Measurements from ENCODE around the gene PIK3C2G.
"Not testable (repeated sequence)": the region's sequence is repeated elsewhere in the genome, so short reads cannot be mapped to it uniquely, and the experiment has no call there.

Gene PIK3C2G

GRCh38 chr12:18651525-18651924 lies 390.2 kb downstream of the PIK3C2G start:
- no peak for DNase-seq

- no peak for DNase-seq
Observed at GRCh38 chr12:18652596-18652995, 391.3 kb downstream of the PIK3C2G start.

GRCh38 chr12:18653465-18653864 lies 392.1 kb downstream of the PIK3C2G start:
- no peak for DNase-seq

DNA sequence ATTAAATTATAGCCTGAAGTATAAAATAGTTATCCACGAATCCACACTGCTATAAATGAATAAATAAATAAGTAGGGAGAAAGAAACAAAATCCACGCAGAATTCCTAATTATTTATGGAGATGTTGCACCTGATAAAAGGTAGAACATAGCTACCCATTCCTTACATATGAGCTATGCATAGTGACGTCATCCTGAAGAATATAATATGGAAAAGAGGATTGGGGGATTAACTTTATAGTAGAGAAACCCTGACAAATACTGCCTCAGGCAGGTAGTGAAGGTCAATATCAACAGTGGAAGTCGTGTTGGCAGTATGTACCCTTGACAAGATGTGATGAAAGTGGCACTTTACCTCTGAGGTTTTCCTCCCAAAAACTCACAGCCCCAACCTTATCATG lies 394.0 kb downstream of the PIK3C2G start:
- DNase-seq: no peak

DNA sequence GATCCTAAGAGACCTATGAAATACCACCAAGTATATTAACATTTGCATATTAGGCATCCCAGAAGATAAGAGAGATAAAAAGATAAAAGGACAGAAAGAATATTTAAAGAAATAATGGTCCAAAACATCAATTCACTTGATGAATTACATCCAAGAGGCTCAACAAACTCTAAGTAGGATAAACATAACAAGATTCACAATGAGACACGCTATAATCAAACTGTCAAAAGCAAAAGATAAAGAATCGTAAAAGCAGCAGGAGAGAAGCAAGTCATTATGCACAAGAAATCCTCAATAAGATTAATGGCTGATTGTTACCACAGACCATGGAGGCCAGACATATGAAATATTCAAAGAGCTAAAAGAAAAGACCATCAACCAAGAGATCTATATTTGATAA lies 396.9 kb downstream of the PIK3C2G start:
- DNase-seq: no peak

GRCh38 chr12:18658829-18659228 lies 397.5 kb downstream of the PIK3C2G start:
- no peak for DNase-seq

GRCh38 chr12:18676141-18676540 lies 414.8 kb downstream of the PIK3C2G start:
- no peak for DNase-seq

DNA sequence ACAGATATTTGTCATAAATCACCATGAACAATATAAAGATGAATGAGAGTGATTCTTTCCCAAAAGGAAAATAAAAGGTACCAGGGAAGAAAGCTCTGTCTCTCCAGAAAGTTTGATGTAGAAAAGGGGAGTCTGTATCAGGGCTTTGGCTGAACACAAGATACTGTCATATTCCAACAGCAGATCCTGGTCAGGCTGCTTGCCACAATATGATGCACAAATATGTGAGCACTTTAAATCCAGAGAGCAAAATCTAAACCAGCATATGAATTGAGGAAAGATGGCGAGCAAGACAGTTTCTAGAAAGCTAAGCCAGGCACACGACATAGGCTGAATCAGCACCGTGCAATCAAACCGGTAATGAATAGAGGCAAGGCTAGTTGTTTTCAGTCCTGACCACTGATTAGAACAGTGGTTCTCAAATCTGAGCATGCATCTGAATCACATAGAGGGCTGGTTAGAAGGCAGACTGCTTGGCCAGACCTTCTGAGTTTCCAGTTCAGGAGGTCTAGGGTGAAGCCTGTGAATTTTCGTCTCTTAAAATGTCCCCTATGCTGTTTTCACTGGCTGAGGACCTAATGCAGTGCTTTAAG lies 415.8 kb downstream of the PIK3C2G start:
- DNase-seq: no peak

DNA sequence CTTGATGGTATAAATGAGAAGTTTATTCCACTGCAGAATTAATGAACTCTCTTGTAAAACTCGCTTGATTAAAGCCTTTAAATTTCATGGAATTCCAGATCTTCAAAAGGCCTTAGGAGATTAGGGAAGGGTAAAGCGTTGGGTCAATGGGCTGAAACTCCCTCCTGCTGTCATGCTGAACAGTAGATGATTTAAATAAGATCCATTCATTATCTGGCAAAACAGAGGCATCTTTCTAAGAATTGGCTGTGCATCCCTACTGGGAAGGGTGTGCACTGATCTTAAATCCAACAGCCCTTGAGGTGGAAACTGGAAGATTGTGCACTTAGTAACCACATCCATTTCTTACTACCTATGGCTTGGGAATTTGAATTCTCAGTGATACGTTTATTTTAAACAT lies 420.5 kb downstream of the PIK3C2G start:
- DNase-seq: no peak

DNA sequence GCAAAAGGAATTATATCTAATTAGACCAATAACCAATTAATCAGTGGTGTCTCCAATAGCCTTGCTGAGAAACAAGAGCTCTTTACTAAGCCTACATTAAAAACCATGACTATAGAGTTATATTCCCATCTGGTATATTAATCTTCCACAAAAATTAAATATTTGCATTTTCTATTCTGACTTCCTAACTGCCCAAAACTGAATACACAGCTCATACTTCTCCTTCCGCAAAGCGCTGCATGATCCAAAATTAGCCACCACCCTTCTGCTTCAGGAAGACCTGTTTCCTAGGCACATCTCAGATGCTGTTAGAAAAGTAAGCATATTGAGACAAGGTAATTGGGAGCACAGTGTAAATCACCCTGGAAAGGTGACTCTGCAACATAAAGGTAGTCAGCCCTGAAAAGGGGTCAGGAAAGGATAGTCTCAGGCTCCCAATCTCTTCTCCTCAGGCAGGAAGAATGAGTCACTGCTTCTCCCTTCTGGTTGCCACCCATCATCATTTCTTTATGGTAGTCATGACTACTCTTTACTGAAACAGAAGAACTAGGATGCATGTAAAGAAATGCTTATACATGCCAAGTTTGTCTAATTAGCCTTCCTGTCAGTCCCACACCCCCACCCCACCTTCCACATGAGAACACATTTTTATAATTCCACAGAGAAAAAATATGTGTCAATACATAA lies 422.2 kb downstream of the PIK3C2G start:
- DNase-seq: no peak

DNA sequence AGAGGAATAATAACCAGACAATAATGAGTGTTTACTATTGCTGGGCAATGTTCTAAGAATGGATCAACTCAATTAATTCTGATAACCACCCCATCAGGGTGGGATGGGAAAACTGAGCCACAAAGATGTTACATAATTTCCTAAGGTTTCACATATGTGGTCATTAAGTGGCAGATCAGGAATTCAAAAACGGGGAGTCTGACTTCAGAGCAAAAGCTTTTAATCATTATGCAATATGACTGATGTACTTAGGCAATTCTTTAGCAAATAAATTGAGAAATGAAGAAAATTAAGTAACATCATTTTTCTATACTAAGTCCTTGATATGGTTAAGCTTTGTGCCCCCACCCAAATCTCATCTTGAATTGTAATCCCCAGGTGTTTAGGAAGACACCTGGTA lies 423.1 kb downstream of the PIK3C2G start:
- DNase-seq: no peak

DNA sequence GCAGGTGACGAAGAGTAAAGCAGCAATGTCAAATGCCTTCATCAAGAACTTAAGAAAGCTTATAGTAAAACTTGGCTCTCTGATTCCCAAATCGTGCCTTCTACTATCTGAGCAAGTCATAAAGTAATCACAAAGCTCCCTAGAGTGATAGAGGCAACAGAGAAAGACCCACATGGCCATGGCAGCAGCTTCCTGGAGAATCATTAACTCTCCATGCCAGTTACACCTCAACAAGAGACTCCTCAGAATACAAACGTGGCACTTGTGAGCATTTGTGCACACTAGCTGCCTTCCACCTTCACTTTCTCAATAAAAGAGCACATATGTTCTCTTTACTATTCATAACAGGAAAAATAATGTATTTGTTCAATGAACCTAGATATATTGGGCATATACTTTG lies 428.5 kb downstream of the PIK3C2G start:
- DNase-seq: no peak

DNA sequence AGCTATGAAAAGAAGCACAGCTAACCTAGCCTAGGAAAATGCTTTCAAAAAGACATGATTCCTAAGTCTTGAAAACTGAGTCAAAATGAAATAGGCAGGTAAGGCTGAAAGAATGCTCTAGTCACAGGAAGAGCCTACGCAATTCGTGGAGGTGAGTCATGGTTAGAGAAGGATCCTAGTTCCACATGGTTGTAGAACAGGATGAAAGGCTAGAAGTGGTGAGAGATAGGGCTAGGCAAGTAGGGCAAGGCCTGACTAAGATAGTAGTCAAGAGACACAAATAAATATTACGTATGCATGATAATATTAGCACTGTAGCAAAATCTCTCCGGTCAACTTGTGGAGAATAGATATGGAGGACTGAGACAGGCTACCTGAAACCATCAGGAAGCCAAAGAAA lies 429.3 kb downstream of the PIK3C2G start:
- no peak for DNase-seq

GRCh38 chr12:18693986-18694385 lies 432.7 kb downstream of the PIK3C2G start:
- not testable (repeated sequence) for DNase-seq

DNA sequence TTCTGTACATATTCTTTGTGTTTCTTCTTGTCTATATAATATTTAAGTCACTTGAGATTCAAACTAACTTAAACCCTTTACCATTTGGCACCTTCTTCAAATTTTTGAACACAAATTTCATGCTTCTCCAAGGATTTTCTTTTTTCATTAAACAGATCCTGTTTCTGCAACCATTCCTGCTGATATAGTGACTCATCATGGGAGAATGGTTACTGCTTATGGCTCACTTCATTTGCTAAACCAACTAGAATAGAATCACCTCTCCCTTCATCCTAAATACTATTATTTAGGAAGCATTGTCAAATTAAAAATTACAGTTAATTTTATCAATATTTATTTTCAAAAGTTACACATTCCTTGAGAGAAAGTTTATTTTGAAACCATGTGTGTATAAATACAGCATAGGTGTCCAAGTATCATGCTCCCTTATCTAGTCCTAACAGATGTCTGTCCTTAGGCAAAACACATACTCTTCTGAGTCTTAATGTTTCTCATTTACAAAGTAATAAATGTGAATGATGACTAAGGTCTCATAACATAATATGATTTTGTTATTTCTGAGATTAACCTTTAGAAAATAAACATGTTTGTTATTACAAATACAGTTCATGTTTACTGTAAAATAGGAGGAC lies 435.8 kb downstream of the PIK3C2G start:
- no peak for DNase-seq
